ENCODE data around the gene USP17L15.
"Not testable (repeated sequence)": the region's sequence is repeated elsewhere in the genome, so short reads cannot be mapped to it uniquely, and the experiment has no call there.

GRCh38 chr4:9210357-9210756 is 23.8 kb upstream of the USP17L15 start, which contains the start of gene USP17L10:
- TF ChIP-seq EZH2 (IDR thresholded peaks at IDR 0.05; ENCODE audit: borderline replicate concordance, low read length); CTCF (IDR thresholded peaks at IDR 0.05; ENCODE audit: low read length): not testable (repeated sequence)

Measured in OCI-LY1 (cell line).